NCI-H2081 (cell line): Measurements from ENCODE around the gene ARSK.

ENCODE experiments used
- DNase-seq, 2 experiments: peaks; one replicate each; lab custom pipeline; 2025; lab: John Stamatoyannopoulos, UW

ARSK gene

GRCh38 chr5:95564450-95564849 lies 9.5 kb downstream of the ARSK start:
- peak in 1 of 2 experiments; percentile 9 for DNase-seq

DNA sequence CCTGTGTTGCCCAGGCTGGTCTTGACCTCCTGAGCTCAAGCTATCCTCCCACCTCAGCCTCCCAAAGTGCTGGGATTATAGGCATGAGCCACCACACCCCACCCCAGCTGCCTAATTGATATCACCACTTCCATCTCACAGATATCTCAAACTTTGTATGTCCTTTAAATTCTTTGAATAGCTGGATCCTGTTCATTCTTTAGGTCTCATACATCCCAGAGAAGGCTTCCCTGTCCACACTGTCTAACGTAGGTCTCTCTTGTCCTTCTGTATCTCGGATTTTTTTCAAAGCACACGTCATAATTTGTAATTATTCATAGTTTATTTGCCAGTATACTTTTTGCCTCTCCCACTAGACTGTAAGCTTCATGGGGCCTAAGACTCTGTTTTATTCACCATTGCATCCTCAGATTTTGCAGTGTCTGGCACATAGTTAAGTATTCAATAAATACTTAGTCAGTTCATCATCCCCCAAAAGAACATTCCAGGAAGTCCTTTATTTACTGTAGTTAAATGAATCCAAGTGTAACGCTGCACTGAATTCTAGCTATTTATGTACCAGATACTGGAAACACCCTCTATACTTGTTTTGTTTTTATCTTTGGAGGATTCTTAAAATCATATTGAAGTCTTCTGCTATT lies 10.5 kb downstream of the ARSK start:
- DNase-seq, result no peak

DNA sequence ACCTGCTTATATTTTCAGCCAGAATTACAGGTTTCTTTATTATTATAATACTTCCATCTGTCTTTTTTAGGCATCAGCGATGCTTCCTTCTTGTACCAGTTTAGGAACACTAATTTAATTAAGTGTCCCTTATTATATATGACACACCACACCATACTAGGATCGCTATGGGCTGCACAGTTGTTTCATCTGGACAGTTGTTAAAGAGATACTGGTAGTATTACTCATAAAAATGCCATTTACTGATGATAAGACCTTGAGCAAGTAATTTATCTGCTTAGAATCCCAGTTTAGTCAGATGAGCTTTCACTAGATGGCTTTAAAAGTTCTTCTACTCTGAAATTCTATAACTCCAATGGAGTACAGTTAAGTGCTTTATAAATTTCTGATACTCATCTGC lies 17.1 kb downstream of the ARSK start:
- no peak for DNase-seq

GRCh38 chr5:95581576-95581975 lies 26.7 kb downstream of the ARSK start:
- no peak for DNase-seq

- no peak for DNase-seq
Measured at GRCh38 chr5:95583992-95584391, 29.1 kb downstream of the ARSK start.

DNA sequence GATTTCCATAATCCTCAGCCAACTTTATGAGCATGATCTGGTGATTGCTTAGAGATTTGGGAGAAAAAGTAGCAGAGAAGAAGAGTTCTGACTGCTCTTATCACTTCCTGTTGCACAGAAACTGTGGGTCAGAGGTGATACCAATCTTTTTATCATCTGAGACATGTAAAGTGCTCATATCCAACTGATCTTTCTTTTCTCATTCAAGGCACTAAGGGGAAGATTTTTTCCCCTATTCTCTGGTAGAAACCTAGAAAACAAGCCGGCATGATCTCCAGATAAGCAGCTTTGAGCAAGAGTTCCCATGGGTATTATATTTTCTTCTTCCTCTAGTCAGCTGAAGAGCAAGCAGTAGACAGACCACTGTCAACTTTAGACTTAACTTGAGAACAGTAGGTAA lies 36.0 kb downstream of the ARSK start:
- no peak for DNase-seq

GRCh38 chr5:95591490-95591901 lies 36.6 kb downstream of the ARSK start:
- DNase-seq, result no peak

- no peak for DNase-seq
Measured at GRCh38 chr5:95595289-95595931, 40.5 kb downstream of the ARSK start.

DNA sequence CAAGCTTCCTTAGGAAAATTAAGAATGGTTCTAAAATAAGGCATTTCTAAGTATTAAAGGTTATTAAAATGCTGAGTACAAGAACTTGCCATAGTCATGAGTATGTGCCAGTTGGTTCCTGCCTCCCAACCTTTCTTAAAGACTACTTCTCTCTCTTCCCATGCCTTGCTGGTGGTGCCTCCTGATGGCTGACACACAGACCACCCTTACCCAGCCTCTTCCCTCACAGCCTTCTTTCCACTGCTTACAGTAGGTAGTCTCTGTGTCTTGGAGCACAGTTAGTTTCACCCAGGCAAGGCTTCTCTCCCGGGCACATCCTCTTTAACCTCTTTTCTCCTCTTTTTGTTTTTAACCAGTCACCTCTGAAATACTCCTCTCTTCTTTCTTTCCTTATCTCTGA lies 44.4 kb downstream of the ARSK start:
- no peak for DNase-seq

GRCh38 chr5:95600557-95600956 lies 45.7 kb downstream of the ARSK start:
- no peak for DNase-seq

GRCh38 chr5:95605786-95606185 lies 50.9 kb downstream of the ARSK start:
- DNase-seq, result no peak

GRCh38 chr5:95606419-95606818 lies 51.5 kb downstream of the ARSK start:
- DNase-seq, result no peak

DNA sequence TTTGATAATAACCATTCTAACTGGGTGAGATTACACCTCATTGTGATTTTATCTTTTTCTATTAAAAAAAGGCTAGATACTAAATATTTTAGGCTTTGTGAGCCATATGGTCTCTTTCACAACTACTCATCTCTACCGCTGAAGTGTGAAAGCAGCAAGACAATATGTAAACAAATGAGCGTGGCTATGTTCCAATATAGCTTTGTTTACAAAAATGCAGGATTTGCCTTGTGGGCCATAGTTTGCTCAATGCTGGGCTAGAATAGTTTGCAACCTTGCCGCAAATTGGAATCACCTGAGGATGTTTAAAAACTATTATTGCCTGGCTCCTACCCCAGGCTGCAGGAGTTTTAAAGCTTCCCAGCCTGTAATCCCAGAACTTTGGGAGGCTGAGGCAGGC lies 54.8 kb downstream of the ARSK start:
- no peak for DNase-seq

GRCh38 chr5:95610546-95610945 lies 55.6 kb downstream of the ARSK start:
- no peak for DNase-seq

DNA sequence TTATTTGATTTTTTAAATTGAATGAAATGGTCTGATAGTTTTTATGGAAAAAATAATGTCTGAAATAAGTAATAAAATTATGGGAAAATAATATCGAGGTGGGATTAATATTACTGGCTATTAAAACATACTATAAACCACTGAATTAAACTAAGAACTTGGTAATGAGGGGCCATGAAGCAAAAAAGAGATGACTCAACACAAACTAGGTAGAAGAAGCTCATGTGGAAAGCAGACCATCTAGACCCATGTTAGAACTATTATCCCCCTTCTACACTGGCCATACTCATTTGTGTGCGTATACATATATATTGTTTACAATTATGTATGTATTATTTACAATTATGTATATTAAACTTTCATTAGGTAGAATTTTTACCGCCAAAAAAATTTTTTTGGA lies 56.5 kb downstream of the ARSK start:
- no peak for DNase-seq

DNA sequence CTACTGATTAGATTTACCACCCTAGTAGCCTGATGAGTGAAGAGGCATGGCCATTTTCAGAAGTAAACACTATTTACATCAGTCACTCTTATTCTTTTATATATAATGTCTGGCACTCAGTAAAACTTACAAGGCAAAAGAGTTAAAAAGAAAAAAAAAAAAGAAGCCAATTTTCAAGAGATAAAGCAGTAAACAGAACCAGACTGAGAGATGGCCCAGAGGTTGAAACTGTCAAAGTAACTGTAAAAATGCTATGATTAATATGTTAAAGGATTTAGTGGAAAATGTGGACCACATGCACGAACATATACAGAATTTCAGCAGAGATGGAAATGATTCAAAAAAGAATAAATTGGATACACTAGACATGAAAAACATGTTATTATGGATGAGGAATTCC lies 58.6 kb downstream of the ARSK start:
- no peak for DNase-seq

- DNase-seq, result no peak
Measured at GRCh38 chr5:95615164-95615467, 60.2 kb downstream of the ARSK start.

DNA sequence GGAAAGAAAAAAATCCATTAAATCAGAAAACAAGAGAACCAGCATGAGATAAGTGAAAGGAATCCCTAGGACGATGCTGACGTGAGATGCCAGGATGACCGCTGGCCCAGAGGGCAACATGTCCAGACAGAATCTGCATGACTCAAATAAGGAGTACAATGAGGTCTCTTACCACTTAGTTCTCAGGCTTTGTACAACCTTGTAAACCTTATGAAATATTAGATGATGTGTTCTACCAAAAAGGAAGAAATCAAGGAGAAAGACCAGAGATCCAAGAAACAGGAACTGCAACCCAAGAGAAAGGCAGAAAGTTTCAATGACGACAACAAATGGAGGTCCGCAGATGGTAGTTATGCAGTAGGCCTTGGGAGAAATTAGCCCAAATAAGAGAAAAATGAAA lies 62.2 kb downstream of the ARSK start:
- DNase-seq, result no peak

- DNase-seq, result no peak
Measured at GRCh38 chr5:95619096-95619495, 64.2 kb downstream of the ARSK start.

GRCh38 chr5:95619514-95620029 lies 64.7 kb downstream of the ARSK start:
- no peak for DNase-seq

DNA sequence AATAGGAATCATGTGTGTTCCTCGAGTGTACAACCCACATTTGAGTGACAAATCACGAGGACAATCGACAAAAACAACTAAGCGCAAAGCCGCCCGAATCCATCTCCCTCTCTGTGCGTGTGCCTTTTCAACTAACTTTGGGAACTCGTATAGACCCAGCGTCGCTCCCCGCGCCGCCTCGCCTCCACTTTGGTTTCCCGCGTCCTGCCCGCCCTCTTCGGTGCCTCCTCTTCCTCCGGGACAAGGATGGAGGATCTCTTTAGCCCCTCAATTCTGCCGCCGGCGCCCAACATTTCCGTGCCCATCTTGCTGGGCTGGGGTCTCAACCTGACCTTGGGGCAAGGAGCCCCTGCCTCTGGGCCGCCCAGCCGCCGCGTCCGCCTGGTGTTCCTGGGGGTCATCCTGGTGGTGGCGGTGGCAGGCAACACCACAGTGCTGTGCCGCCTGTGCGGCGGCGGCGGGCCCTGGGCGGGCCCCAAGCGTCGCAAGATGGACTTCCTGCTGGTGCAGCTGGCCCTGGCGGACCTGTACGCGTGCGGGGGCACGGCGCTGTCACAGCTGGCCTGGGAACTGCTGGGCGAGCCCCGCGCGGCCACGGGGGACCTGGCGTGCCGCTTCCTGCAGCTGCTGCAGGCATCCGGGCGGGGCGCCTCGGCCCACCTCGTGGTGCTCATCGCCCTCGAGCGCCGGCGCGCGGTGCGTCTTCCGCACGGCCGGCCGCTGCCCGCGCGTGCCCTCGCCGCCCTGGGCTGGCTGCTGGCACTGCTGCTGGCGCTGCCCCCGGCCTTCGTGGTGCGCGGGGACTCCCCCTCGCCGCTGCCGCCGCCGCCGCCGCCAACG lies 65.3 kb downstream of the ARSK start, which contains the start of gene GPR150:
TSS of gene GPR150 (plus strand) at position 58 of the 840 bp plus-strand sequence. CDS start at position 247, 189 bp downstream.
- DNase-seq, result peak; percentile 45 to 66

GRCh38 chr5:95620870-95621838 lies 66.3 kb downstream of the ARSK start:
- DNase-seq, result peak; percentile 23 to 60
